ENCODE measurements around the gene RNF169.

The RNF169 gene

GRCh38 chr11:74777877-74778276 lies 29.2 kb downstream of the RNF169 start:
- TF ChIP-seq CTCF (conservative IDR thresholded peaks at IDR 0.05; ENCODE audit: control insufficient read depth, insufficient read depth, low read depth, low read length) = no peak
- no peak overlapping the region for H3K4me3 ChIP-seq (ENCODE audit: control insufficient read depth, low read depth, low read length)
- no peak for DNase-seq (ENCODE audit: low read depth)

- no peak overlapping the region for H3K4me3 ChIP-seq (ENCODE audit: control insufficient read depth, low read depth, low read length)
- no peak for DNase-seq (ENCODE audit: low read depth)
- TF ChIP-seq CTCF (conservative IDR thresholded peaks at IDR 0.05; ENCODE audit: control insufficient read depth, insufficient read depth, low read depth, low read length) = no peak
These were observed 29.9 kb downstream of the RNF169 start for GRCh38 chr11:74778581-74778980.

GRCh38 chr11:74780248-74781005 lies 31.8 kb downstream of the RNF169 start:
- DNase-seq (ENCODE audit: low read depth) = no peak
- no peak for TF ChIP-seq CTCF (conservative IDR thresholded peaks at IDR 0.05; ENCODE audit: control insufficient read depth, insufficient read depth, low read depth, low read length)
- no peak overlapping the region for H3K4me3 ChIP-seq (ENCODE audit: control insufficient read depth, low read depth, low read length)

- no peak overlapping the region for H3K4me3 ChIP-seq (ENCODE audit: control insufficient read depth, low read depth, low read length)
- peak; percentile 61 for DNase-seq (ENCODE audit: low read depth)
- TF ChIP-seq CTCF (conservative IDR thresholded peaks at IDR 0.05; ENCODE audit: control insufficient read depth, insufficient read depth, low read depth, low read length) = no peak
These were observed 34.7 kb downstream of the RNF169 start for GRCh38 chr11:74783241-74783871.

- H3K4me3 ChIP-seq (ENCODE audit: control insufficient read depth, low read depth, low read length) = no peak overlapping the region
- DNase-seq (ENCODE audit: low read depth) = no peak
- no peak for TF ChIP-seq CTCF (conservative IDR thresholded peaks at IDR 0.05; ENCODE audit: control insufficient read depth, insufficient read depth, low read depth, low read length)
These were observed 35.6 kb downstream of the RNF169 start for GRCh38 chr11:74784234-74784633.

GRCh38 chr11:74784726-74785125 lies 36.1 kb downstream of the RNF169 start:
- no peak for DNase-seq (ENCODE audit: low read depth)
- no peak overlapping the region for H3K4me3 ChIP-seq (ENCODE audit: control insufficient read depth, low read depth, low read length)
- no peak for TF ChIP-seq CTCF (conservative IDR thresholded peaks at IDR 0.05; ENCODE audit: control insufficient read depth, insufficient read depth, low read depth, low read length)

Measured in fibroblast of mammary gland (primary cell).